ENCODE results near the gene SPAG16. TPM values are rescaled to one million over a fixed set of nuclear protein-coding genes. Genes with fewer than 3 reads are reported as not detected.
A peak's percentile ranks its signal among the peaks of the same experiment; 100 is the strongest.
"Not testable (repeated sequence)": the region's sequence is repeated elsewhere in the genome, so short reads cannot be mapped to it uniquely, and the experiment has no call there.

SPAG16 gene
- total and polyA plus RNA-seq, 9 donors: 17.3 to 29.0 (median 18.8) TPM

- 77% methylated on average over 3 of the region's 3 CpGs for WGBS (ENCODE audit: insufficient coverage)
- H3K27ac ChIP-seq (ENCODE audit: low read length): no peak overlapping the region
- DNase-seq: no peak
- H3K4me3 ChIP-seq (ENCODE audit: low read length): no peak overlapping the region
- H3K27me3 ChIP-seq (ENCODE audit: control insufficient read depth, insufficient read depth, low read length): no peaks in the 10 kb centered on the region
- no peaks in the 10 kb centered on the region for H3K4me1 ChIP-seq (ENCODE audit: control insufficient read depth, insufficient read depth, low read length)
- H3K9me3 ChIP-seq (replicated peaks; ENCODE audit: control insufficient read depth, low read depth, low read length): peaks cover 14% of the 10 kb centered on the region
- H3K36me3 ChIP-seq (ENCODE audit: control insufficient read depth, insufficient read depth, low read length): no peaks in the 10 kb centered on the region
Observed at GRCh38 chr2:214034417-214034816, 750.2 kb downstream of the SPAG16 start.

- no peaks in the 10 kb centered on the region for H3K36me3 ChIP-seq (ENCODE audit: control insufficient read depth, insufficient read depth, low read length)
- H3K4me3 ChIP-seq (ENCODE audit: low read length): no peak overlapping the region
- H3K27me3 ChIP-seq (ENCODE audit: control insufficient read depth, insufficient read depth, low read length): no peaks in the 10 kb centered on the region
- no peak overlapping the region for H3K27ac ChIP-seq (ENCODE audit: low read length)
- H3K4me1 ChIP-seq (ENCODE audit: control insufficient read depth, insufficient read depth, low read length): no peaks in the 10 kb centered on the region
- DNase-seq: no peak
- WGBS (ENCODE audit: insufficient coverage): 75% methylated on average over 7 of the region's 8 CpGs
- peaks cover 20% of the 10 kb centered on the region for H3K9me3 ChIP-seq (replicated peaks; ENCODE audit: control insufficient read depth, low read depth, low read length)
Observed at GRCh38 chr2:214035091-214035852, 751.0 kb downstream of the SPAG16 start.

- Histone ChIP-seq H3K27ac (ENCODE audit: low read length) (no peak overlapping the region), H3K27me3 (ENCODE audit: control insufficient read depth, insufficient read depth, low read length) (no peaks in the 10 kb centered on the region), H3K4me3 (ENCODE audit: low read length) (no peak overlapping the region), H3K4me1 (ENCODE audit: control insufficient read depth, insufficient read depth, low read length) (no peaks in the 10 kb centered on the region), H3K36me3 (ENCODE audit: control insufficient read depth, insufficient read depth, low read length) (no peaks in the 10 kb centered on the region), H3K9me3 (replicated peaks; ENCODE audit: control insufficient read depth, low read depth, low read length) (peaks cover 20% of the 10 kb centered on the region)
- DNase-seq: no peak
- WGBS (ENCODE audit: insufficient coverage): no CpG with 5 or more reads among the region's 2 CpGs
Observed at GRCh38 chr2:214035921-214036320, 751.7 kb downstream of the SPAG16 start.

GRCh38 chr2:214038186-214038585, 753.9 kb downstream of the SPAG16 start:
- Histone ChIP-seq H3K36me3 (ENCODE audit: control insufficient read depth, insufficient read depth, low read length) (no peaks in the 10 kb centered on the region), H3K9me3 (replicated peaks; ENCODE audit: control insufficient read depth, low read depth, low read length) (peaks cover 18% of the 10 kb centered on the region), H3K4me3 (ENCODE audit: low read length) (no peak overlapping the region), H3K27ac (ENCODE audit: low read length) (no peak overlapping the region), H3K27me3 (ENCODE audit: control insufficient read depth, insufficient read depth, low read length) (no peaks in the 10 kb centered on the region), H3K4me1 (ENCODE audit: control insufficient read depth, insufficient read depth, low read length) (no peaks in the 10 kb centered on the region)
- no peak for DNase-seq

GRCh38 chr2:214050731-214051130, 766.5 kb downstream of the SPAG16 start:
- H3K9me3 ChIP-seq (replicated peaks; ENCODE audit: control insufficient read depth, low read depth, low read length): no peaks in the 10 kb centered on the region
- H3K4me3 ChIP-seq (ENCODE audit: low read length): no peak overlapping the region
- H3K27ac ChIP-seq (ENCODE audit: low read length): no peak overlapping the region
- H3K27me3 ChIP-seq (ENCODE audit: control insufficient read depth, insufficient read depth, low read length): no peaks in the 10 kb centered on the region
- H3K4me1 ChIP-seq (ENCODE audit: control insufficient read depth, insufficient read depth, low read length): no peaks in the 10 kb centered on the region
- peak; percentile 82 for DNase-seq
- 20% methylated on average over 1 of the region's 2 CpGs for WGBS (ENCODE audit: insufficient coverage)
- no peaks in the 10 kb centered on the region for H3K36me3 ChIP-seq (ENCODE audit: control insufficient read depth, insufficient read depth, low read length)

- Histone ChIP-seq H3K4me3 (ENCODE audit: low read length) (no peak overlapping the region), H3K4me1 (ENCODE audit: control insufficient read depth, insufficient read depth, low read length) (no peaks in the 10 kb centered on the region), H3K9me3 (replicated peaks; ENCODE audit: control insufficient read depth, low read depth, low read length) (no peaks in the 10 kb centered on the region), H3K36me3 (ENCODE audit: control insufficient read depth, insufficient read depth, low read length) (no peaks in the 10 kb centered on the region), H3K27me3 (ENCODE audit: control insufficient read depth, insufficient read depth, low read length) (no peaks in the 10 kb centered on the region), H3K27ac (ENCODE audit: low read length) (no peak overlapping the region)
- DNase-seq: no peak
- WGBS (ENCODE audit: insufficient coverage): no CpG with 5 or more reads among the region's 1 CpG
Observed at GRCh38 chr2:214051585-214051984, 767.3 kb downstream of the SPAG16 start.

- DNase-seq: no peak
- Histone ChIP-seq H3K27ac (ENCODE audit: low read length) (no peak overlapping the region), H3K4me3 (ENCODE audit: low read length) (no peak overlapping the region), H3K27me3 (ENCODE audit: control insufficient read depth, insufficient read depth, low read length) (no peaks in the 10 kb centered on the region), H3K9me3 (replicated peaks; ENCODE audit: control insufficient read depth, low read depth, low read length) (no peaks in the 10 kb centered on the region), H3K36me3 (ENCODE audit: control insufficient read depth, insufficient read depth, low read length) (no peaks in the 10 kb centered on the region), H3K4me1 (ENCODE audit: control insufficient read depth, insufficient read depth, low read length) (no peaks in the 10 kb centered on the region)
- WGBS (ENCODE audit: insufficient coverage): 67% methylated on average over 4 of the region's 5 CpGs
Observed at GRCh38 chr2:214052235-214052634, 768.0 kb downstream of the SPAG16 start.

- Histone ChIP-seq H3K36me3 (ENCODE audit: control insufficient read depth, insufficient read depth, low read length) (no peaks in the 10 kb centered on the region), H3K4me1 (ENCODE audit: control insufficient read depth, insufficient read depth, low read length) (no peaks in the 10 kb centered on the region), H3K27me3 (ENCODE audit: control insufficient read depth, insufficient read depth, low read length) (no peaks in the 10 kb centered on the region), H3K27ac (ENCODE audit: low read length) (no peak overlapping the region), H3K9me3 (replicated peaks; ENCODE audit: control insufficient read depth, low read depth, low read length) (no peaks in the 10 kb centered on the region), H3K4me3 (ENCODE audit: low read length) (no peak overlapping the region)
- no peak for DNase-seq
- WGBS (ENCODE audit: insufficient coverage): no CpG with 5 or more reads among the region's 2 CpGs
Observed at GRCh38 chr2:214057986-214058385, 773.7 kb downstream of the SPAG16 start.

- H3K27me3 ChIP-seq (ENCODE audit: control insufficient read depth, insufficient read depth, low read length); H3K9me3 ChIP-seq (replicated peaks; ENCODE audit: control insufficient read depth, low read depth, low read length); DNase-seq; H3K4me3 ChIP-seq (ENCODE audit: low read length); H3K27ac ChIP-seq (ENCODE audit: low read length); H3K36me3 ChIP-seq (ENCODE audit: control insufficient read depth, insufficient read depth, low read length); H3K4me1 ChIP-seq (ENCODE audit: control insufficient read depth, insufficient read depth, low read length): not testable (repeated sequence)
- 90% methylated on average over 2 of the region's 5 CpGs for WGBS (ENCODE audit: insufficient coverage)
Observed at GRCh38 chr2:214062279-214062678, 778.0 kb downstream of the SPAG16 start.

GRCh38 chr2:214064471-214064870, 780.2 kb downstream of the SPAG16 start:
- Histone ChIP-seq H3K4me1 (ENCODE audit: control insufficient read depth, insufficient read depth, low read length) (no peaks in the 10 kb centered on the region), H3K27ac (ENCODE audit: low read length) (no peak overlapping the region), H3K36me3 (ENCODE audit: control insufficient read depth, insufficient read depth, low read length) (no peaks in the 10 kb centered on the region), H3K4me3 (ENCODE audit: low read length) (no peak overlapping the region), H3K27me3 (ENCODE audit: control insufficient read depth, insufficient read depth, low read length) (no peaks in the 10 kb centered on the region), H3K9me3 (replicated peaks; ENCODE audit: control insufficient read depth, low read depth, low read length) (no peaks in the 10 kb centered on the region)
- DNase-seq: no peak
- WGBS (ENCODE audit: insufficient coverage): no CpG with 5 or more reads among the region's 2 CpGs

GRCh38 chr2:214066862-214067261, 782.6 kb downstream of the SPAG16 start:
- no peaks in the 10 kb centered on the region for H3K9me3 ChIP-seq (replicated peaks; ENCODE audit: control insufficient read depth, low read depth, low read length)
- no CpG with 5 or more reads among the region's 2 CpGs for WGBS (ENCODE audit: insufficient coverage)
- H3K36me3 ChIP-seq (ENCODE audit: control insufficient read depth, insufficient read depth, low read length): no peaks in the 10 kb centered on the region
- H3K4me3 ChIP-seq (ENCODE audit: low read length): no peak overlapping the region
- no peak overlapping the region for H3K27ac ChIP-seq (ENCODE audit: low read length)
- no peaks in the 10 kb centered on the region for H3K27me3 ChIP-seq (ENCODE audit: control insufficient read depth, insufficient read depth, low read length)
- no peak for DNase-seq
- H3K4me1 ChIP-seq (ENCODE audit: control insufficient read depth, insufficient read depth, low read length): no peaks in the 10 kb centered on the region
